NAMALWA (cell line): ENCODE measurements around the gene PCSK5.
"Not testable (repeated sequence)": the region's sequence is repeated elsewhere in the genome, so short reads cannot be mapped to it uniquely, and the experiment has no call there.

Experiments used
- DNase-seq: peaks from one replicate; pipeline ENCODE4 v3.0.0-alpha.2; 2015; ENCODE audit warnings: low spot score

The PCSK5 gene

GRCh38 chr9:75889977-75890471 is 449 bp upstream of the PCSK5 start:
- DNase-seq = no peak

GRCh38 chr9:75891277-75891741 is 836 bp downstream of the PCSK5 start:
- DNase-seq = no peak

- no peak for DNase-seq
Measured at GRCh38 chr9:75891771-75892215, 1.3 kb downstream of the PCSK5 start.

GRCh38 chr9:75892216-75892911 is 1.9 kb downstream of the PCSK5 start:
- DNase-seq = no peak

- no peak for DNase-seq
Measured at GRCh38 chr9:75893106-75893505, 2.6 kb downstream of the PCSK5 start.

GRCh38 chr9:75894566-75894965 is 4.1 kb downstream of the PCSK5 start:
- no peak for DNase-seq

GRCh38 chr9:75895112-75895511 is 4.6 kb downstream of the PCSK5 start:
- DNase-seq = no peak

GRCh38 chr9:75896193-75896592 is 5.7 kb downstream of the PCSK5 start:
- no peak for DNase-seq

GRCh38 chr9:75900893-75901524 is 10.5 kb downstream of the PCSK5 start:
- not testable (repeated sequence) for DNase-seq

- no peak for DNase-seq
Measured at GRCh38 chr9:75903785-75904360, 13.4 kb downstream of the PCSK5 start.

GRCh38 chr9:75904364-75904763 is 13.9 kb downstream of the PCSK5 start:
- DNase-seq = no peak

GRCh38 chr9:75906531-75906930 is 16.1 kb downstream of the PCSK5 start:
- DNase-seq = no peak

- no peak for DNase-seq
Measured at GRCh38 chr9:75907329-75907728, 16.9 kb downstream of the PCSK5 start.

- DNase-seq = no peak
Measured at GRCh38 chr9:75907923-75908322, 17.4 kb downstream of the PCSK5 start.

- DNase-seq = no peak
Measured at GRCh38 chr9:75909776-75910175, 19.3 kb downstream of the PCSK5 start.

- DNase-seq = no peak
Measured at GRCh38 chr9:75910731-75911130, 20.3 kb downstream of the PCSK5 start.

- DNase-seq = no peak
Measured at GRCh38 chr9:75911390-75911789, 20.9 kb downstream of the PCSK5 start.

GRCh38 chr9:75912951-75913350 is 22.5 kb downstream of the PCSK5 start:
- no peak for DNase-seq

GRCh38 chr9:75914002-75914401 is 23.5 kb downstream of the PCSK5 start:
- DNase-seq = no peak

- DNase-seq = no peak
Measured at GRCh38 chr9:75914883-75915452, 24.5 kb downstream of the PCSK5 start.

GRCh38 chr9:75918154-75918553 is 27.7 kb downstream of the PCSK5 start:
- DNase-seq = no peak

GRCh38 chr9:75918909-75919308 is 28.4 kb downstream of the PCSK5 start:
- DNase-seq = no peak
